Mesenteric fat pad (tissue), 1 donor: ENCODE data around the gene TRNP1. TPM values are rescaled to one million over a fixed set of nuclear protein-coding genes. Genes with fewer than 3 reads are reported as not detected.

ENCODE experiments used
- total RNA-seq: library from RNA; stranded (reverse); fragmentation: NEBNext Ultra II Directional; extraction: Animal tissue kit (Norgen Biotek cat#: 25700); gene quantifications from one replicate; pipeline ENCODE4 v1.2.1, GENCODE V29; 2021
- donor health status: DM: yes; HTN: yes; CAD: no.

Gene TRNP1
- total RNA-seq, 1 donor from 2014 or later, result 1.7 TPM

Other genes with a start within 250 kb of the TRNP1 start
- 9.0 TPM for gene PIGV, start 205.7 kb upstream of the TRNP1 start, total RNA-seq
- 52.5 TPM for gene ZDHHC18, start 167.0 kb upstream of the TRNP1 start, total RNA-seq
- 1.3 TPM for gene SFN, start 130.5 kb upstream of the TRNP1 start, total RNA-seq
- gene GPN2, start 103.4 kb upstream of the TRNP1 start, total RNA-seq, result 28.5 TPM
- 13.0 TPM for gene GPATCH3, start 93.2 kb upstream of the TRNP1 start, total RNA-seq
- 0.29 TPM for gene NR0B2, start 79.7 kb upstream of the TRNP1 start, total RNA-seq
- gene NUDC, start 71.9 kb upstream of the TRNP1 start, total RNA-seq, result 49.7 TPM
- not detected for gene KDF1, start 33.2 kb upstream of the TRNP1 start, total RNA-seq
- 3.3 TPM for gene TENT5B, start 19.2 kb downstream of the TRNP1 start, total RNA-seq
- 24.4 TPM for gene SLC9A1, start 161.4 kb downstream of the TRNP1 start, total RNA-seq
- 29.2 TPM for gene WDTC1, start 240.9 kb downstream of the TRNP1 start, total RNA-seq